NK-92 (cell line): ENCODE measurements around the gene NAB2.
A peak's percentile ranks its signal among the peaks of the same experiment; 100 is the strongest.
"Not testable (repeated sequence)": the region's sequence is repeated elsewhere in the genome, so short reads cannot be mapped to it uniquely, and the experiment has no call there.

Experiments used
- DNase-seq: peaks from one replicate; lab custom pipeline; 2025; ENCODE audit not compliant: unreplicated experiment; lab: John Stamatoyannopoulos, UW

Gene NAB2, protein sequence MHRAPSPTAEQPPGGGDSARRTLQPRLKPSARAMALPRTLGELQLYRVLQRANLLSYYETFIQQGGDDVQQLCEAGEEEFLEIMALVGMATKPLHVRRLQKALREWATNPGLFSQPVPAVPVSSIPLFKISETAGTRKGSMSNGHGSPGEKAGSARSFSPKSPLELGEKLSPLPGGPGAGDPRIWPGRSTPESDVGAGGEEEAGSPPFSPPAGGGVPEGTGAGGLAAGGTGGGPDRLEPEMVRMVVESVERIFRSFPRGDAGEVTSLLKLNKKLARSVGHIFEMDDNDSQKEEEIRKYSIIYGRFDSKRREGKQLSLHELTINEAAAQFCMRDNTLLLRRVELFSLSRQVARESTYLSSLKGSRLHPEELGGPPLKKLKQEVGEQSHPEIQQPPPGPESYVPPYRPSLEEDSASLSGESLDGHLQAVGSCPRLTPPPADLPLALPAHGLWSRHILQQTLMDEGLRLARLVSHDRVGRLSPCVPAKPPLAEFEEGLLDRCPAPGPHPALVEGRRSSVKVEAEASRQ

DNA sequence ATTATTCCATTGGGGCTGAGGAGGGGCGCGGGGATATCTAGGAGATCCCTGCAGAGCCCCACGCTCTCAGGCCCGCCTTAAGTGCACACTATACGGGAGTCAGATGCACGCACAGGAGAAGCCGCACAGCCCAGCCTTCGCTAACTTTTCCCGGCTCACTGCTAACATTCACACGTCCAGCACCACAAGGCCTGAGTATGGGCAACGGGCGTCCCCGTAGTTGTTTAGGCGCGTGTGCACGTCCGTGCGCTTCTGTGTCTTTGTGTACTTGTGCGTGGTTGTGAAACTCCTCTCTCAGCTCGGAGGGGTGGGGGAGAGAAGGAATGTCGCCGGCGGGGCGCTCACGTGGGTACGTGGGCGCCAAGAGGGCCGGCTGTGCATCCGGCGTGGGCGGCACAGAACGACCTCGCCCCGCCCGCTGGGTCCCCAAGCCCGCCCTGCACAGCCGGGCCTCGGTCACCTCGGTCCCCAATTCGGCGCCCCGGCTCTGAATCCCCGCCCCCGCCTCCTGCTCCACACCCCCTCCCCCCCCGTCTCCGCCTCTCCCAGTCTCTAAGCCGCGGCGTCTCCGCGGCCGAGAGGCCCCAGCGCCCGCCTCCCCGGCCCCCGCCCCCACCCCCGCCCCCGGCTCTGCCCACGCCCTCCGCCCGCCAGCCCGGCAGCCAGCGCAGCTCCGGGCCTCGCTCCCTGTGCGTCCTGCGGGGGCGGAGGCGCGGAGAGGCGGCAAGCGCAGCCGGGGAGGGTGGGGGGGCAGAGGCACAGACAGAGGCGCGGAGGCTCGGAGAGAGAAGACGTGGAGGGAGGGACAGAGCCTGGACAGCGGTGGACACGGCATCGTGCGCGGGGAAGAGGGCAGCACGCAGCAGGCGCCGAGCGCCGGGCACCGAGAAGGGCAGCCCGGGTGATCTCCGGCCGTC is at the start of gene NAB2:
Gene NAB2, plus strand, starts transcription at position 761 of the 917 bp plus-strand sequence. CDS start 158 bp downstream, outside the sequence.
- DNase-seq = peak; percentile 40

GRCh38 chr12:57040211-57040610 is 48.7 kb upstream of the NAB2 start:
- no peak for DNase-seq

- DNase-seq = no peak
These were observed 48.2 kb upstream of the NAB2 start for GRCh38 chr12:57040750-57041149.

DNA sequence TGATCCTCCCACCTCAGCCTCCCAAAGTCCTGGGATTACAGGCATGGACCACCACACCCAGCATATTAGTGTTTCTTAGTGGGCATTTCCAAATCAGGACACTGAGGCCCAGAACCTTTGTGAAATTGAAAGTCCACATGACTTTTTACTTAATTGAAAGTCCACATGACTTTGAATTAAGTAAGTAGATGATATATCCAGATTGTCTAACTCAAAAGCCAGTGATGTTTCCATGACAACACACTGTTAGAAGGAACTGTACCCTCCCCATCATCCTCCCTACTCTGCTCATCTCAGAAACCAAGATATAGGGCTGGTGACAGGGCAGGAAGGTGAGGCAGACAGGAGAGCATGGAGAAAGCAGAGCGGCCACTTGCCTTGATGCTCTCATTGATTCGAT is 46.2 kb upstream of the NAB2 start:
- no peak for DNase-seq

DNA sequence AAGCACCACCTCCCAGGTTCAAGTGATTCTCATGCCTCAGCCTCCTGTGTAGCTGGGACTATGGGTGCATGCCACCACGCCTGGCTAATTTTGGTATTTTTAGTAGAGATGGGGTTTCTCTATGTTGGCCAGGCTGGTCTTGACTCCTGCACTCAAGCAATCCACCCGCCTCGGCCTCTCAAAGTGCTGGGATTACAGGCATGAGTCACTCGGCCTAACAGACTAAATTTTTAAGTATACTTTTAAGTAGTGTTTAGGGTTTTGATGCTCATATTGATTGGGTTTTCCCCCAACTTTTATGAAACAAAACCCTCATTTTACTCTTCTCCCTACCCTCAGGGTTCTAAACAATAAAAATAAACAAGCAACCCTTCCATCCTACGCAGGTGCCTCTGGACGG is 44.4 kb upstream of the NAB2 start:
- no peak for DNase-seq

GRCh38 chr12:57044889-57045288 is 44.0 kb upstream of the NAB2 start:
- DNase-seq = no peak

GRCh38 chr12:57046086-57046791 is 42.7 kb upstream of the NAB2 start:
- DNase-seq = no peak

GRCh38 chr12:57046947-57047890 is 41.7 kb upstream of the NAB2 start:
- no peak for DNase-seq

GRCh38 chr12:57047981-57048380 is 40.9 kb upstream of the NAB2 start:
- no peak for DNase-seq

GRCh38 chr12:57048423-57049118 is 40.3 kb upstream of the NAB2 start:
- no peak for DNase-seq

DNA sequence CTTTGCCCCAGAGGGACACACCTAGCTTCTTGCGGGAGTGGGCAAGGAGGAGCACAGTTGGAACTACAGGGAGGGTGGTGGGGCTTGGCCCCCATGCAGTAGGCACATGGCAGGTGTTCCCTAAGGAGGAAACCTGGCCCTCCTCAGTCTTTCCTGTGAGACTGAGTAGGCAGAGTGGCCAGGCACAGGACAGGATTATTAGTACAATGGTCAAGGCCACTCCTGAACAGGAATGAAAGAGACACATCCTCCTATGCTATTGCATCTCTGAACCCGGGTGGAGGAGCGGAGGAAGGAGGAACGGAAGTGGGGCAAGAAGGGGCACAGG is 39.8 kb upstream of the NAB2 start:
- no peak for DNase-seq

- no peak for DNase-seq
These were observed 39.0 kb upstream of the NAB2 start, which contains the start of gene MYO1A for GRCh38 chr12:57049890-57050289. TSS of gene MYO1A (minus strand) at chr12:57050129. CDS start at chr12:57048323, 1,806 bp downstream.

DNA sequence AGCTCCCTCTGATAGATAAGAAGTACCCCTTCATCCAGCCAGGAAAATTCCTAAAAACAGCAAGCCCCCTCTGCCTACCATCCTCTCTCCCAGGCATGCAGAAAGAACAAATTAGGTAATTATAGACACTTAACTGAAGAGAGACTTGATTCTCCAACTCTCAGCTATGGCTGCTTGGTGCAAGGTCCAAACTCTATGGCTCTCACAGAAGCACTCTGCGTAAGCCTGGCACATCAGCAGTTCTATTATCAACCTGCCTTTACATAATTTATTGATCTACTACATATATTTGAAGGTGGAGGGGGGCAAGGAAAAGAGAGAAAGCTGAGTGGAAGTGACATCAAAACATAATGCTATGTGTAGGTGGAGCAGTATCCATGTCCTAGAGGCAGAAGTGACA is 37.9 kb upstream of the NAB2 start:
- DNase-seq = no peak

DNA sequence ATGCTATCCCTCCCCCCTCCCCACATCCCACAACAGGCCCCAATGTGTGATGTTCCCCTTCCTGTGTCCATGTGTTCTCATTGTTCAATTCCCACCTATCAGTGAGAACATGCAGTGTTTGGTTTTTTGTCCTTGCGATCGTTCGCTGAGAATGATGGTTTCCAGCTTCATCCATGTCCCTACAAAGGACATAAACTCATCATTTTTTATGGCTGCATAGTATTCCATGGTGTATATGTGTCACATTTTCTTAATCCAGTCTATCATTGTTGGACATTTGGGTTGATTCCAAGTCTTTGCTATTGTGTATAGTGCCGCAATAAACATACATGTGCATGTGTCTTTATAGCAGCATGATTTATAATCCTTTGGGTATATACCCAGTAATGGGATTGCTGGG is 35.8 kb upstream of the NAB2 start:
- DNase-seq = not testable (repeated sequence)

DNA sequence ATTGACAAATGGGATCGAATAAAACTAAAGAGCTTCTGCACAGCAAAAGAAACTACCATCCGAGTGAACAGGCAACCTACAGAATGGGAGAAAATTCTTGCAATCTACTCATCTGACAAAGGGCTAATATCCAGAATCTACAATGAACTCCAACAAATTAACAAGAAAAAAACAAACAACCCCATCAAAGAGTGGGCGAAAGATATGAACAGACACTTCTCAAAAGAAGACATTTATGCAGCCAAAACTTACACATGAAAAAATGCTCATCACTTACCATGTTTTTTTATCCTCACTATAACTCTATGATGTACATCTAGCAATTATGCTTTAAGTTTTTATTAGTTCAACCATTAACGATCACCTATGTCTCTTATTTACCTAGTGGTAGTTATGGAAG is 35.0 kb upstream of the NAB2 start:
- DNase-seq = not testable (repeated sequence)

DNA sequence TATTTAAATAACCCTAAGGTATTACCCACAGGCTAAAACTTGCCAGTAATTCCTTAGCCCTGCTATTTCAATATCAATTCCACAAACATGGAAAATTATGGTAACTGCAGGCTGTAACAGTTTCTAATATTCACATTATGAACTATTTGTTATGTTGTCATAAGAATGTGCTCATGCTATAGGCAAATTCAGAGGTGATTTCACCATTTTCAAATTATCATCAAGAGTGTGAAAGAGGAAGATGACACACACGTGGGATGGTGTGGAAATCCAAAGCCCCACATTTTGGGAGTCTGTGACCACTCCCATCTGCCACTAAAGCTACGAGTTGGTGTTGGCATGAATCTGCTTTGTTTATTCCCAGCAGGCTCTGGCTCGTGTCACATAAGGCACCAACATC is 33.1 kb upstream of the NAB2 start:
- no peak for DNase-seq

- DNase-seq = no peak
These were observed 31.7 kb upstream of the NAB2 start for GRCh38 chr12:57057067-57057751.

DNA sequence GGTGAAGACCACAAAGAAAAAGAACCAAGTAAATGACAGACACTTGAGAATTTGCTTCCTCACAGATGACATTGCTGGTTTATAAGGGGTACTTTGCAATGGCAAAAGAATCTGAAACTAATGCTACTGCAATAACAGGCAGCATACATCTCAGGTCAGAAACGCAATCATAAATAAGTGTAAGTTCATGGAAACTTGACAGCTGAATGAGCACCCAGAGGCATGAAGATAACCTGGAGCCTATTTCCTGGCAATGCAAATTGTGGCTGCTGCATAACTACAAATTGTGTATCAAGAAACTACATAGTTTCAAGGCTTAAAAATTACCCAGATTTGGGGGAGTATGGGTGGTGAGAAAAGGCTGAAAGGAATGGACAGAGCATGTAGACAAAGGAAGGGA is 30.5 kb upstream of the NAB2 start:
- DNase-seq = no peak
